SK-N-SH (cell line): ENCODE data around the gene SETD4. TPM values are rescaled to one million over a fixed set of nuclear protein-coding genes. Genes with fewer than 3 reads are reported as not detected.
"Not testable (repeated sequence)": the region's sequence is repeated elsewhere in the genome, so short reads cannot be mapped to it uniquely, and the experiment has no call there.

Experiments used
- CTCF ChIA-PET: fragments of 300-600, 350-600 bp; formaldehyde crosslinking; extraction: SDS; loops from one replicate; lab custom pipeline; 2021; lab: Yijun Ruan, JAX
- POLR2A ChIA-PET: fragments of 350-600 bp; sonication (Branson Sonifier 250); formaldehyde crosslinking; extraction: SDS; loops from one replicate; lab custom pipeline; 2020; ENCODE audit warnings: antibody characterized with exemption, inconsistent platforms; lab: Yijun Ruan, JAX
- DNase-seq: peaks from one replicate; pipeline ENCODE4 v3.0.0; 2012
- H2AFZ ChIP-seq: fragments of 200-600 bp; sonication (generic); 2 replicates; pipeline ENCODE4 v1.8.1; 2016; ENCODE audit warnings: antibody characterized with exemption, mild to moderate bottlenecking, low read depth
- H3F3A ChIP-seq: fragments of 200-600 bp; sonication (generic); replicated peaks from 2 replicates; pipeline ENCODE3; 2016; ENCODE audit warnings: antibody characterized with exemption, mild to moderate bottlenecking; ENCODE audit not compliant: insufficient read depth
- H3K27ac ChIP-seq, 2 experiments: fragments of 200-500 bp in 1 of 2; fragments of 200-600 bp in 1 of 2; sonication (Bioruptor generic) in 1 of 2; sonication (generic), shearing (Covaris generic) in 1 of 2; 2 replicates each; pipeline versions ENCODE4 v1.5.1 to v1.6.1; 2014 to 2016; ENCODE audit warnings: low read depth in 2 of 2, inconsistent platforms in 1 of 2, low read length in 1 of 2, mild to moderate bottlenecking in 1 of 2, mixed read lengths in 1 of 2
- H3K27me3 ChIP-seq: fragments of 200-600 bp; sonication (generic), shearing (Covaris generic); 2 replicates; pipeline ENCODE4 v1.6.1; 2016; ENCODE audit warnings: mixed run types; ENCODE audit not compliant: insufficient read depth
- H3K36me3 ChIP-seq, 2 experiments: fragments of 200-500 bp in 1 of 2; fragments of 200-600 bp in 1 of 2; sonication (Bioruptor generic) in 1 of 2; sonication (generic) in 1 of 2; replicated peaks in 1 of 2; 2 replicates each; pipeline versions ENCODE3 to v1.5.1; 2014 to 2016; ENCODE audit warnings: low read length in 1 of 2, mild to moderate bottlenecking in 1 of 2; ENCODE audit not compliant: insufficient read depth in 2 of 2, control insufficient read depth in 1 of 2
- H3K4me1 ChIP-seq, 2 experiments: fragments of 200-500 bp in 1 of 2; fragments of 200-600 bp in 1 of 2; sonication (Bioruptor generic) in 1 of 2; sonication (generic), shearing (Covaris generic) in 1 of 2; 2 replicates each; pipeline versions ENCODE4 v1.5.1 to v1.6.1; 2014 to 2016; ENCODE audit warnings: low read depth in 1 of 2, low read length in 1 of 2, mixed run types in 1 of 2; ENCODE audit not compliant: insufficient read depth in 2 of 2, control insufficient read depth in 1 of 2
- H3K4me2 ChIP-seq: fragments of 200-600 bp; sonication (generic), shearing (Covaris generic); 2 replicates; pipeline ENCODE4 v1.6.1; 2017; ENCODE audit warnings: mixed run types
- H3K4me3 ChIP-seq, 2 experiments: fragments of 200-500 bp in 1 of 2; fragments of 200-600 bp in 1 of 2; sonication (Bioruptor generic) in 1 of 2; sonication (generic), shearing (Covaris generic) in 1 of 2; 2 replicates each; pipeline versions ENCODE4 v1.5.1 to v1.8.1; 2014 to 2016; ENCODE audit warnings: low read depth in 2 of 2, inconsistent platforms in 1 of 2, low read length in 1 of 2, mild to moderate bottlenecking in 1 of 2, mixed read lengths in 1 of 2, moderate library complexity in 1 of 2
- H3K79me2 ChIP-seq: fragments of 200-600 bp; sonication (generic); 2 replicates; pipeline ENCODE4 v1.8.1; 2017; ENCODE audit warnings: mild to moderate bottlenecking; ENCODE audit not compliant: insufficient read depth
- H3K9ac ChIP-seq: fragments of 200-600 bp; sonication (generic); 2 replicates; pipeline ENCODE4 v1.6.1; 2017; ENCODE audit warnings: mixed run types
- H3K9me2 ChIP-seq: fragments of 200-600 bp; sonication (generic); 2 replicates; pipeline ENCODE4 v1.6.1; 2017; ENCODE audit warnings: mixed run types
- H3K9me3 ChIP-seq: fragments of 200-600 bp; sonication (generic); 2 replicates; pipeline ENCODE4 v1.6.1; 2017; ENCODE audit warnings: mixed run types, mild to moderate bottlenecking, moderate library complexity
- H4K20me1 ChIP-seq: fragments of 200-600 bp; sonication (generic); 2 replicates; pipeline ENCODE4 v1.6.1; 2017; ENCODE audit warnings: mild to moderate bottlenecking, mixed run types; ENCODE audit not compliant: insufficient read depth
- FOSL2 ChIP-seq: IDR thresholded peaks from 2 replicates; pipeline ENCODE4 v1.4.0; 2012; ENCODE audit warnings: low read depth, mild to moderate bottlenecking, moderate library complexity, borderline replicate concordance
- MEF2A ChIP-seq: IDR thresholded peaks from 2 replicates; pipeline ENCODE4 v1.4.0; 2012; ENCODE audit warnings: low read depth, borderline replicate concordance
- RXRA ChIP-seq: IDR thresholded peaks from 2 replicates; pipeline ENCODE4 v1.4.0; 2012; ENCODE audit warnings: low read depth, mild to moderate bottlenecking, borderline replicate concordance
- SMC3 ChIP-seq: IDR thresholded peaks from 2 replicates; pipeline ENCODE4 v1.6.1; 2012; ENCODE audit warnings: low read depth, low read length, improper control_type of control experiment
- TCF12 ChIP-seq: IDR thresholded peaks from 2 replicates; pipeline ENCODE4 v1.4.0; 2012
- YY1 ChIP-seq: IDR thresholded peaks from 2 replicates; pipeline ENCODE4 v1.4.0; 2012; ENCODE audit warnings: low read depth, mild to moderate bottlenecking
- WGBS: methylation state at CpG from one replicate; pipeline ENCODE4 v1.1.6; 2017; ENCODE audit warnings: low lambda C conversion rate; 5-methylcytosine and 5-hydroxymethylcytosine counted together
- polyA plus RNA-seq, 3 experiments: library from polyadenylated mRNA; depleted of rRNA; stranded (reverse); fragments of >200 nt; gene quantifications; 2 replicates each; pipeline ENCODE4 v1.2.3, GENCODE V29; 2012
- TF ChIP-seq, protein P1 (sequence below): IDR thresholded peaks from 2 replicates; pipeline ENCODE4 v1.4.0; 2012; ENCODE audit warnings: low read depth, borderline replicate concordance
- TF ChIP-seq, protein P2 (sequence below): fragments of 150-350 bp; IDR thresholded peaks from 2 replicates; pipeline ENCODE4 v1.6.1; 2017; ENCODE audit warnings: antibody characterized with exemption, low read length, low read depth, borderline replicate concordance
- TF ChIP-seq, protein P3 (sequence below): IDR thresholded peaks from 2 replicates; pipeline ENCODE4 v1.4.0; 2012; ENCODE audit warnings: low read depth

SETD4 gene
- polyA plus RNA-seq, 1 of the 3 experiments (the other 2 are of a cell fraction): 15.9 TPM

DNA sequence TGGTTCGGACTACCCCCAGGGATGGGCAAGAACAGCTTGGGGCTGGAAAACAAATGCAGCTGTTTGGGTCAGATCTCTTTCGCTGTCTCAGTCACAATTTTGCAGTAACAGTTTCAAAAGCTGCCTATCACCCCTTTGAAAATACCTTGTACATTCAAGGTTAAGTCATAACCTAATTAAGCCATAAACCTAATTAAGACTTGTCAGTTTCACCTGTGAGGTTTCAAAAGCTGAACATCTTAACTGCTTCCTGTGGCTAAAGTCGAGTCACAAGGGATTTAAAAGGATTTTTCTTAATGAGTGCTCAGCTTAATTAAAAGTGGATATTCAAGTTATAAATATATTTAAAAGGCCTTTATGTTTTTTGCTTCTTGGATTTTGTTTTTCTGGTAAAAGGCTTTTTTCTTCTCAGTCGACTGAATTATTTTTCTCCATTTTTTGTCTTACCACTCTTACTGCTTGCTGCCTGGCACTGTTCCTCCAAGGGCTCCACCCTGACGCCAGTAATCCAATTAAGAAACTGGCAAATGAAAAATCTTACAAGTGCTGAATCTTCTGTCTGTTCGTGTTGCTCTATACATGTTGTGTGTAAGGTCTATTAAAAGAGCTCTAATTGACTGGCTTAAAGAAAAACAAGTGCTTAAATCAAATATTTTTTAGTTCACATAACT, 40.8 kb upstream of the SETD4 start:
- H3K36me3 ChIP-seq: no peaks in the 10 kb centered on the region
- no peaks in the 10 kb centered on the region for H4K20me1 ChIP-seq
- no peak for TF ChIP-seq SMC3
- no peak for TF ChIP-seq MEF2A
- no peak for TF ChIP-seq YY1
- TF ChIP-seq, protein P1, sequence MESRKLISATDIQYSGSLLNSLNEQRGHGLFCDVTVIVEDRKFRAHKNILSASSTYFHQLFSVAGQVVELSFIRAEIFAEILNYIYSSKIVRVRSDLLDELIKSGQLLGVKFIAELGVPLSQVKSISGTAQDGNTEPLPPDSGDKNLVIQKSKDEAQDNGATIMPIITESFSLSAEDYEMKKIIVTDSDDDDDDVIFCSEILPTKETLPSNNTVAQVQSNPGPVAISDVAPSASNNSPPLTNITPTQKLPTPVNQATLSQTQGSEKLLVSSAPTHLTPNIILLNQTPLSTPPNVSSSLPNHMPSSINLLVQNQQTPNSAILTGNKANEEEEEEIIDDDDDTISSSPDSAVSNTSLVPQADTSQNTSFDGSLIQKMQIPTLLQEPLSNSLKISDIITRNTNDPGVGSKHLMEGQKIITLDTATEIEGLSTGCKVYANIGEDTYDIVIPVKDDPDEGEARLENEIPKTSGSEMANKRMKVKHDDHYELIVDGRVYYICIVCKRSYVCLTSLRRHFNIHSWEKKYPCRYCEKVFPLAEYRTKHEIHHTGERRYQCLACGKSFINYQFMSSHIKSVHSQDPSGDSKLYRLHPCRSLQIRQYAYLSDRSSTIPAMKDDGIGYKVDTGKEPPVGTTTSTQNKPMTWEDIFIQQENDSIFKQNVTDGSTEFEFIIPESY: no peak
- no peak for TF ChIP-seq RXRA
- TF ChIP-seq FOSL2: no peak
- TF ChIP-seq, protein P2, sequence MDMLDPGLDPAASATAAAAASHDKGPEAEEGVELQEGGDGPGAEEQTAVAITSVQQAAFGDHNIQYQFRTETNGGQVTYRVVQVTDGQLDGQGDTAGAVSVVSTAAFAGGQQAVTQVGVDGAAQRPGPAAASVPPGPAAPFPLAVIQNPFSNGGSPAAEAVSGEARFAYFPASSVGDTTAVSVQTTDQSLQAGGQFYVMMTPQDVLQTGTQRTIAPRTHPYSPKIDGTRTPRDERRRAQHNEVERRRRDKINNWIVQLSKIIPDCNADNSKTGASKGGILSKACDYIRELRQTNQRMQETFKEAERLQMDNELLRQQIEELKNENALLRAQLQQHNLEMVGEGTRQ: no peak
- TF ChIP-seq TCF12: no peak
- TF ChIP-seq, protein P3, sequence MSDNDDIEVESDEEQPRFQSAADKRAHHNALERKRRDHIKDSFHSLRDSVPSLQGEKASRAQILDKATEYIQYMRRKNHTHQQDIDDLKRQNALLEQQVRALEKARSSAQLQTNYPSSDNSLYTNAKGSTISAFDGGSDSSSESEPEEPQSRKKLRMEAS: no peak
- no peak for DNase-seq
- no peak overlapping the region for H3K27ac ChIP-seq
- no peaks in the 10 kb centered on the region for H3K79me2 ChIP-seq
- H3K9me3 ChIP-seq: no peaks in the 10 kb centered on the region
- no peaks in the 10 kb centered on the region for H3K4me1 ChIP-seq
- POLR2A ChIA-PET: no interaction called here
- no peak overlapping the region for H3K4me3 ChIP-seq
- no peaks in the 10 kb centered on the region for H3F3A ChIP-seq
- H3K9ac ChIP-seq: no peak overlapping the region
- no peaks in the 10 kb centered on the region; the same call in 1 of the 2 replicates for H3K27me3 ChIP-seq
- H2AFZ ChIP-seq: no peak overlapping the region
- WGBS: 41% methylated on average over 6 of the region's 6 CpGs
- H3K4me2 ChIP-seq: no peak overlapping the region
- no peaks in the 10 kb centered on the region for H3K9me2 ChIP-seq
- CTCF ChIA-PET: interaction anchor here (1.1 to 2.0 kb wide), 3 partner anchors 11 to 25 kb away, joined by 6 to 9 read pairs (median 8); no protein-coding TSS in a partner anchor

DNA sequence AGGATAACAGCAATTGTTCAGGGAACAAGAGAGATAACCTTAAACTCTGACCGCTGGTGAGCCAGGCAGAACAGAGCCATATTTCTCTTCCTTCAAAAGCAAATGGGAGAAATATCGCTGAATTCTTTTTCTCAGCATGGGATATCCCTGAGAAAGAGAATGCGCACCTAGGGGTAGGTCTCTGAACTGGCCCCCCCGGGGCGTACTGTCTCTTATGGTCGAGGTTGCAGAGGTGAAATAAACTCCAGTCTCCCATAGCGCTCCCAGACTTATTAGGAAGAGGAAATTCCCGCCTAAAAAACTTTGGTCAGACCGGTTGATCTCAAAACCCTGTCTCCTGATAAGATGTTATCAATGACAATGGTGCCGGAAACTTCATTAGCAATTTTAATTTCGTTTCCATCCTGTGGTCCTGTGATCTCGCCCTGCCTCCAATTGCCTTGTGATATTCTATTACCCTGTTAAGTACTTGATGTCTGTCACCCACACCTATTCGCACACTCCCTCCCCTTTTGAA, 39.4 kb upstream of the SETD4 start:
- DNase-seq, H3K27ac ChIP-seq, H3K9ac ChIP-seq, H3K4me2 ChIP-seq, H4K20me1 ChIP-seq, H3F3A ChIP-seq, H3K36me3 ChIP-seq, H2AFZ ChIP-seq, H3K27me3 ChIP-seq, H3K9me3 ChIP-seq, H3K9me2 ChIP-seq, H3K4me1 ChIP-seq, POLR2A ChIA-PET, H3K4me3 ChIP-seq, H3K79me2 ChIP-seq: not testable (repeated sequence)
- CTCF ChIA-PET: interaction anchor here (2.0 kb wide), 1 partner anchor 26 kb away, joined by 8 read pairs; no protein-coding TSS in a partner anchor
- 67% methylated on average over 10 of the region's 13 CpGs for WGBS
